Measurements from ENCODE around the gene BNC2.

DNA sequence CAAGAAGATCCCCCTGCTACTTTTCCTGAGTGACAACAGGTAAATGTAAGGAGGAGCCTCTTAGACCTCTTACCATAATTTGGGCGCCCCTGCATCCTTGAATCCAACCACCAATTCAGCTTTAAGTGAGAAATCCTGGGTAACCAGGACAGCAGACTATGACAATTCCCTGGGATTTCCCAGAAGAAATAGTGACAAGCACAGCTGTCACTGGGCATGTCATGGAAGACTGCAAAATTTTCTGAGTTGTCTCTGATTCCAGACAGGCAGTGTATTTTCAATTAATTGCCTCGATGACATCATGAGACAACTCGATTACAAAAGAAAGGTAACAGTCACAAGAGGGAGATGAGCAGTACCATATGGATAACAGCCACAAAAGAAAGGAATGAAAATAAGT lies 256.9 kb downstream of the BNC2 start:
- TF ChIP-seq, protein P1, sequence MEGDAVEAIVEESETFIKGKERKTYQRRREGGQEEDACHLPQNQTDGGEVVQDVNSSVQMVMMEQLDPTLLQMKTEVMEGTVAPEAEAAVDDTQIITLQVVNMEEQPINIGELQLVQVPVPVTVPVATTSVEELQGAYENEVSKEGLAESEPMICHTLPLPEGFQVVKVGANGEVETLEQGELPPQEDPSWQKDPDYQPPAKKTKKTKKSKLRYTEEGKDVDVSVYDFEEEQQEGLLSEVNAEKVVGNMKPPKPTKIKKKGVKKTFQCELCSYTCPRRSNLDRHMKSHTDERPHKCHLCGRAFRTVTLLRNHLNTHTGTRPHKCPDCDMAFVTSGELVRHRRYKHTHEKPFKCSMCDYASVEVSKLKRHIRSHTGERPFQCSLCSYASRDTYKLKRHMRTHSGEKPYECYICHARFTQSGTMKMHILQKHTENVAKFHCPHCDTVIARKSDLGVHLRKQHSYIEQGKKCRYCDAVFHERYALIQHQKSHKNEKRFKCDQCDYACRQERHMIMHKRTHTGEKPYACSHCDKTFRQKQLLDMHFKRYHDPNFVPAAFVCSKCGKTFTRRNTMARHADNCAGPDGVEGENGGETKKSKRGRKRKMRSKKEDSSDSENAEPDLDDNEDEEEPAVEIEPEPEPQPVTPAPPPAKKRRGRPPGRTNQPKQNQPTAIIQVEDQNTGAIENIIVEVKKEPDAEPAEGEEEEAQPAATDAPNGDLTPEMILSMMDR (IDR thresholded peaks at IDR 0.05; ENCODE audit: low read length): no peak
- TF ChIP-seq EZH2 (IDR thresholded peaks at IDR 0.05; ENCODE audit: borderline replicate concordance, low read length): no peak
